HG02678 (cell line): Measurements from ENCODE around the gene IRAK2.
"Not testable (repeated sequence)": the region's sequence is repeated elsewhere in the genome, so short reads cannot be mapped to it uniquely, and the experiment has no call there.

Source experiments
- ATAC-seq: cut with Tn5 transposase; IDR thresholded peaks from one replicate; pipeline ENCODE4 v1.9.1; 2021; ENCODE audit warnings: mild to moderate bottlenecking, moderate library complexity; ENCODE audit not compliant: unreplicated experiment

Gene IRAK2

DNA sequence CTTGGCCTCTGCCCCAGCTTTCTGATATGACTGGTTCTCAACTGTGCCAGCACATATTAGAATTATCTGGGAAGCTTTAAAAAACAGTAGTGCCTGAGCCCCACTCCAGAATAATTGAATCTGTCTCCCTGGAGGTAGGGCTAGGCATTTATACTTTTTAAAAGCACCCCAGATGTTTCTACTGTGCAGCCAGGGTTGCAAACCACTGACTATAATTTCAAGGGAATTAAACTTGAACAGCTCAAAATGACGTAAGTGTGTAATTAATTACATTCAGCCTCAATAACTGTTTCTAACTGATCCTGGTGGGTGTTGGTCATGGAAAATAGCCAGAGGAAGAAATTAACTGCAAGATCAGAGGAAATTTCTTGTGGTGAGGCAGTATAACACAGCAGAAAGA lies 4.4 kb upstream of the IRAK2 start:
- no peak for ATAC-seq

DNA sequence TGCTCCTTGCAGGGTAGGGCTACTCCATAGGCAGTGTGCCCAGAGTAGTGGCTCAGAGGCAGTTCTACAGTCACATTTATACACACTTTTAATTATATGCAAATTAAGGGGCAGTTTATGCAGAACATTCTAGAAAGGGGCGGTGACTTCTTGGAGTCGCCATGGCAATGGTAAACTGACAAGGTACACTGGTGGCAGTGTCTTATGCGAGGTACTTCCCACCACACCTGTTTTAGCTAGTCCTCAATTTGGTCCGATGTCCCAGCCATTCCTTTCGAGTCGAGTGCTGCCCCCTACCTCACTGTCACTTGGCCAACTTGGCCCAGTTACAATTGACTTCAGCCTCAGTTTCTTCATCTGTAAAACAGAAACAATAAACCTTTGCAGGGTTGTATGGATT lies 3.8 kb upstream of the IRAK2 start:
- no peak for ATAC-seq

DNA sequence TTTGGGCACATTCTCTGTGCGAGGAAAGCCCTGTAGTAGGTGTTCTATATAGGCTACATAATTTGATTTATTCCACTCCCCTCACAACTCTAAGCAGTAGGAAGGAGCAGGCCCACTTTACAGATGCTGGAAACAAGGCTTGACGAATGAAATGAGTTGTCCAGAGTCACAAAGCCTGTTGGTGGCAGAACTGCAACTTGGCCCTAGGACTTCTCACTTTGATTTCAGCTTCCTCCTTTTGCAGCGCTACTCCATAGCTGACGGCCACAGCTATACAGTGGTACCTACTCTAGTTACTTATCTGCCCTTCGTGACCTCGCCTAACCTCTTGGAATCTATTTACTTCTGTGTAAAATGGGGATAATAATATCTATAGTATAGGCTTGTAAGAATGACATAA lies 2.5 kb upstream of the IRAK2 start:
- no peak for ATAC-seq

DNA sequence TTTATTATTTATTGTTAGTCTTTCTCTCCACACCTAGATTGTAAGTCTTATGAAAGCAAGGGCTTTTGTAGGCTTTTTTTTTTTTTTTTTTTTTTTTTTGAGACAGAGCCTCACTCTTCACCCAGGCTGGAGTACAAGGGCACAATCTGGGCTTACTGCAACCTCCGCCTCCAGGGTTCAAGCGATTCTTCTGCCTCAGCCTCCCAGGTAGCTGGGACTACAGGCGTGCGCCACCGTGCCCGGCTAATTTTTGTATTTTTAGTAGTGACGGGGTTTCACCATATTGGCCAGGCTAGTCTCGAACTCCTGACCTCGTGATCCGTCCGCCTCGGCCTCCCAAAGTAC lies 546 bp upstream of the IRAK2 start:
- ATAC-seq = not testable (repeated sequence)

DNA sequence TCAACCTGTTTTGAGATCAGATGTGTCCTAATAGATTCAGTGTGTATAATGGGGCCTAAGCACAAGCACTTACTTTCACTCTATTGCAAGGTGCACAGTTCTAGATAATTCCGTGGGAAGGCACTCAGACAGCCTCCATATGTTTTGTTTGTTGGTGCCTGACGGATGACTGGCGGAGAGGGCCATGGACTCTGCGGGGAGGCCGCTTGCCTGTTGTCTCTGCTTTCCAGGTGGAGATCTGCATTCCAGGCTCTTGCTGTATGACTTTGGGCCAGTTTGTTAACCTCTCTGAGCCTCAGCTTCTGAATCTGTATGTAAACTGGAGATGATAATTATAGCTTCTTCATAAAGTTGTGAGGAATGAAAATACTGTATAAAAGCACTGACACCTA lies 1.5 kb downstream of the IRAK2 start:
- ATAC-seq = no peak

DNA sequence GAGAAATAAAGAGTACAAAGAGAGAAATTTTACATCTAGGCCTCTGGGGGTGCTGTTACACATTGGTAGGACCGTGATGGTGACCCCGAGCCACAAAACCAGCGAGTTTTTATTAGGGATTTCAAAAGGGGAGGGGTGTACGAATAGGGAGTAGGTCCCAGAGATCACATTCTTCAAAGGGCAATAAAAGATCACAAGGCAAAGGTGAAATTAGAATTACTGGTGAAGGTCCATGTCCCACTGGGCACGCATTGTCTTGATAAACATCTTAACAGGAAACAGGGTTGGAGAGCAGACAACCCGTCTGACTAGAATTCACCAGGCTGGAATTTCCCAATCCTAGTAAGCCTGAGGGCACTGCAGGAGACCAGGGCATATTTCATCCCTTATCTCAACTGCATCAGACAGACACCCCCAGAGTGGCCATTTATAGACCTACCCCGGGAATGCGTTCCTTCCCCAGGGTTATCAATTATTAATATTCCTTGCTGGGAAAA lies 4.3 kb downstream of the IRAK2 start:
- ATAC-seq = no peak

DNA sequence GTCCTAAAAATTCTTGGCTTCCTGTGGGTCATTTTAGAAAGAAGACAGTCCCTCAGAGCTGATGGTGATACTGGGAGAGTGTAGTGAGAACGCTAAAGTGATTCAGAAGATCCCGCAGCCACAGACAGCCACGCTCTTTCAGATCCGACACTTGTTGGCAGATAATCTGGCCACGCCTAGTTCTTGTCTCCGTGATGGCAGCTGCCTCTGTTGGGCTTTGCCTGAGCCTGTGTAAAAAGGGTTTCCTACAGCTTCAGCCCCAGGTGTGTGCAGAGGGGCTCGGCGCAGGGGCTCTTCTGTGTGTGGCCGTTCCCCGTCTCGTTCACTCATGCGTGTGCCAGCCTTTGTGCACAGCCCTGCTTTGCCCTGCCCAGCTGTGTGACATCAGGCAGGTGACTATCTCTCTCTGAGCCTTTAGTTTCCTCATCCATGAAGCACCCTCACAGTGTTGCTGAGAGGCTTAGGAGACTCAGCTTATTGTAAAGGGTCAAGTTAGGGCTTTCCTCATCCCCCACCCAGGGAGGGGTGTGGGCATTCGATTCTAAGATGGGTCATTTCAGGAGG lies 6.3 kb downstream of the IRAK2 start:
- ATAC-seq = no peak

DNA sequence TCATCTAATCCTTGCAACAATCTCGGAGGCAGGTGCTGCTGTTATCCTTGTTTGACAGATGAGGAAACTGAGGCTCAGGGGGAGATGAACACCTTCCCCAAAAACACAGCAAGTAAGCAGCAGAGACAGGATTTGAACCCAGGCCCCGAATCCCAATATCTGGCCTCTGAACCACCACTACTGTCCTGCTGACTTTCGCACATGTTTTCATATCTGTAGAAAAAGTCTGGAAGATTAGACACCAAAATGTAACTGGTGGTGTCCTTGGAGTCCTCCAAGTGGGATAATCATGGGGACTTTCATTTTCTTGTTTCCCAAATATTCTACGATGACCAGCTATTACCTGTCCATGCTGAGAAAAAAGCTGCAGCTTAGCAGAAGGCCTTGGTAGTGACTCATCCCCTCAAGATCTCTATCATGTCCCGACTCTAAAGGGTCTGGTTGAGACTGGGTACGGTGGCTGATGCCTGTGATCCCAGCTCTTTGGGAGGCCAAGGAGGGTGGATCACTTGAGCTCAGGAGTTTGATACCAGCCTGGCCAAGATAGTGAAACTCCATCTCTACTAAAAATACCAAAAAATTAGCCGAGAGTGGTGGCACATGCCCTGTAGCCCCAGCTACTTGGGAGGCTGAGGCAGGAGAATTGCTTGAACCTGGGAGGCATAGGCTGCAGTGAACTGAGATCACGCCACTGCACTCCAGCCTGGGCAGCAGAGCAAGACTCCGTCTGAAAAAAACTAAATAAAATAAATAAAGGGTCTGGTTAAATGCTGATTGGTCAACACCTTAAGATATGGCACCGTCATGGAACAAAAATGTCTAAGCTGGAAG lies 8.6 kb downstream of the IRAK2 start:
- ATAC-seq = no peak

DNA sequence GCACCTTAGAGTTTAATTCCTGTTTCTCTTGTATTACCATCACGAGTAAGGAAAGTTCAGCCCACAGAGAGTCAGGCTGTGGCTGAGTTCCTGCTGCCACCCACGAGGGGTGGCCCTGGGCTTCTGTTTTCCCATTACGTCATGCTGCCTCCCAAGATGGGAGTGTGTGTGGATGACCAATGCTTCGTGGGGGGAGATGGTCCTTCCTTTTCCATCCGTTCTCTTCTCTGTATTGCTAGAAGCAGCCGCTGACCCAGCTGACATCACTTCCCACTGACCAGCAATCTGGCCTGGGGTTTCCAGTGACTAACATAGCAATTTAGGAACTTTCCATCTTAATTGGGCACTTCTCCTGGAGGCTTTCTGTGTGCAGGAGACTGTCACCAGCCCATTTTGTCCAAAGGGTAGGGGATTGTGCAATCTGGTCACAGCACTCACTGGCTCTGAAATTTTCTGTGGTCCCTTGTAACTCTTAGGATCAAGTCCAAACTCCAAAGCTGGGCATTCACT lies 9.3 kb downstream of the IRAK2 start:
- ATAC-seq = peak; percentile 57

DNA sequence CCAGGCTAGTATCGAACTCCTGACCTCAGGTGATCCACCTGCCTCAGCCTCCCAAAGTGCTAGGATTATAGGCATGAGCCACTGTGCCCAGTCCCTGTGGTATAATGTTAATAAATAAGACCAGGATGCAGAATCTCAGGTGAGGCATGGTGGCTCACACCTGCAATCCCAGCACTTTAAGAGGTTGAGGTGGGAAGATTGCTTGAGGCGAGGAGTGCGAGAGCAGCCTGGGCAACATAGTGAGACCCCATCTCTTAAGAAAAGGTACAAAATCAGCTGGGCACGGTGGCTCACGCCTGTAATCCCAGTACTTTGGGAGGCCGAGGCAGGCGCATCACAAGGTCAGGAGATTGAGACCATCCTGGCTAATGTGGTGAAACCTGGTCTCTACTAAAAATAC lies 10.6 kb downstream of the IRAK2 start:
- not testable (repeated sequence) for ATAC-seq

DNA sequence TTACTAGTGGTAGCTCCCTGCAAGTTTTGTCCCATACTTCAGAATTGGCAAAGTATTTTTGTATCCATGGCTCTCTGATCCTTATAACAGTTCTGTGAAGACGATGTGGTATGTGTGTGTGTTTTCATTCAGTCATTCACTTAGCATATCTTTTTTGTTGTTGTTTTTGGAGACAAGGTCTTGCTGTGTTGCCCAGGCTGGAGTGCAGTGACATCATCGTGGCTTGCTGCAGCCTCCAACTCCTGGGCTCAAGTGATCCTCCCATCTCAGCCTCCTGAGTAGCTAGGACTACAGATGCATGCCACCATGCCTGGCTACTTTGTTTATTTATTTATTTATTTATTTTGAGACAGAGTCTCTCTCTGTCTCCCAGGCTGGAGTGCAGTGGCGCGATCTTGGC lies 11.4 kb downstream of the IRAK2 start:
- not testable (repeated sequence) for ATAC-seq

DNA sequence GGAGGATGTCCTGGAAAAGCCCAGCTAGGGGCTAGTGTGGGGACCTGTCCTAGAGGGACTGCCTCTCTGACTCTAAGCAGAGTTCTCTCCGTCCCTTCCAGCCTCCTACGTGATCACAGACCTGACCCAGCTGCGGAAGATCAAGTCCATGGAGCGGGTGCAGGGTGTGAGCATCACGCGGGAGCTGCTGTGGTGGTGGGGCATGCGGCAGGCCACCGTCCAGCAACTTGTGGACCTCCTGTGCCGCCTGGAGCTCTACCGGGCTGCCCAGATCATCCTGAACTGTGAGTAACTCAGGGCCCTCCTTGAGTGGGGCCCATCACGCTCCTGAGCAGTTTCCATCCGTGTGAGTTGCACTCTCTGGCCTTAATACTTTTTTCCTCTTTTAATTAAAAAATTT lies 13.0 kb downstream of the IRAK2 start:
- ATAC-seq = no peak

DNA sequence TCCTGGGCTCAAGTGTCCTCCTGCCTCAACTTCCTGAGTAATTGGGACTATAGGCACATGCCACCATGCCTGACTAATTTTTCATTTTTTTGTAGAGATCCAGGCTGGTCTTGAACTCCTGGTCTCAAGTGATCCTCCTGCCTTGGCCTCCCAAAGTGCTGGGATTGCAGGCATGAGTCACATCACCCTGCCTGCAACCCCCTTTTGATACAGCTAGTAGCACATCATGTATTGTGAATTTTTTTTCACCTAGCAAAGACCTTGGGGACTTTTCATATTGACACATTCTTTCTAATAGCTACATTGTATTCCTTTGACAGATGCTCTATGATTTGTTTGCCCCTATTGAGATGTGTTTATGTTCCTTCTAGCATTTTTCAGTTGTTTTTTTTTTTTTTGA lies 14.2 kb downstream of the IRAK2 start:
- ATAC-seq = no peak

DNA sequence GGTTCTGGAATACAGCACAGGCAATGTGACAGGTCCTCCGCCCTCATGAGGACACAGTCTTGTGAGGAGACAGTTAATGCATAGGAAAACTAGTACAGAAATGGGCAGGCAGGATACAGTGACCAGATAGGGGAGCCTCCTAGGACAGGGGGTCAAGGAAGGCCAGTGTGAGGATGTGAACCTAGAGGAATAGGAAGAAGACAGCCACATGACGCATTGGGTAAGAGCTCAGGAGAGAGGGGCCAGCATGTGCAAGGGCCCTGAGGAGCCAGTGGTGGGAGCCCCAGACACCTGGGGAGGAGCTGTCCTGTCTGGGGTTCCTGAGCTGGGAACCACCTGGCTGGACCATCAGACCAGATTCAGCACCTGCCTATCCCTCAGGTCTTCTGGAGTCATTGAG lies 15.6 kb downstream of the IRAK2 start:
- no peak for ATAC-seq

DNA sequence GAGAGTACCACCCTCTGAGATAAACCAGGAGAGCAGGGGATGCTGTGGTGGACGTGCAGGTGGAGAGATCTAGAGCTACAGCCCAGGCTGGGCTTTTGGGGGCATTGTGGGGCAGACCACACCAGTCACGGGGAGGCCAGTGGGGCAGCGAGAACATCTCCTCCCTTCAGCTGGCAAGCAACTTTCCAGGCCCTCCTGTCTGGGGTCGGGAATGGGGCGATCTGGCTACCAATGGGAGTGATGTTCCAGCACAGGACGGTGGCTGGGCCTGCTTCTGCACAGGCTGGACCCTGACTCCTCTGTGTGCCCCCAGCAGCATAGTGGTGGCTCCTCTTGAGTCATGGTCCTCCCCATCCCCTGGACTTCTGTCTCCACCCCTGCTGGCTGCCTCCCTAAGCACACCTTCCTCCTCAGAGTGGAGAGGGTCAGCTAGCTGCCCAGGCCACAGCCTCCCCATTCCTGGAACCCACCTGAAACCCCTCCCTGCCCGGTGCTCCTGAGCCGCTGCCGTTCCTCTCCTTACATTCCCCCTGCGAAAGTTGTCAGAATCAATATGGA lies 16.1 kb downstream of the IRAK2 start:
- ATAC-seq = no peak

DNA sequence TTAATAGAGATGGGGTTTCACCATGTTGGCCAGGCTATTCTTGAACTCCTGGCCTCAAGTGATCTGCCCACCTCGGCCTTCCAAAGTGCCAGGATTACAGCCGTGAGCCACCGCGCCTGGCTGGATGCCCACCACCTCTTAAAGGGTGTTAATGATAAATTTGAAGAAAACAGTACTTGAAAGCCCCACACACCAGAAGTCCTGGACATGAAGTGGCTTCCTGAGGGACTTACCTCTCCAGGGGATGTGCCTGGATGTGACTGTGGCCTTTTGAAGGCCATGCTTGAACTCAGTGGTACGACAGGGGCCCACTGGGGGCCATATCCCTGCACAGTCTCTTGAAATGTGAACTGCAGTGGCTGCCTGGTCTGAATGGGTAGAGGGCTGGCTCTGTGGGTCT lies 18.2 kb downstream of the IRAK2 start:
- ATAC-seq = no peak

DNA sequence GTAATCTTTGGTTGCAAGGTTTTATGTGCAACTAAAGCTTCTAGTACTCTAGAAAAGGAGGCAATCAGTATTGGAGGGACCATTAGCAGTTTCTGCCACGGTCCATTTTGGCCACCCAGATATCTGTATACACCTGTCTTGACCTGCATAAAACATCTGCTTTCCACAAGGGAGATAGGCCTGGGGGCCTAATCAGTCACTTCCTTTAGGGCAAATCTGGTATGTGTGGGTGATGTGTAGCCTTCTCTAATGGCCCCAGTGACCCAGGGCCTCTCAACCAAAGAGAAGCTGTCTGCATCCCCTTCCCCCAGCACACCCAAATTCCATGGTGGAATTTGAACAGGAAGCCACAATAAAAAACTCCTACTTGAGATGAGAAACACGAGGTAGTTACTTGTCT lies 19.5 kb downstream of the IRAK2 start:
- ATAC-seq = no peak

DNA sequence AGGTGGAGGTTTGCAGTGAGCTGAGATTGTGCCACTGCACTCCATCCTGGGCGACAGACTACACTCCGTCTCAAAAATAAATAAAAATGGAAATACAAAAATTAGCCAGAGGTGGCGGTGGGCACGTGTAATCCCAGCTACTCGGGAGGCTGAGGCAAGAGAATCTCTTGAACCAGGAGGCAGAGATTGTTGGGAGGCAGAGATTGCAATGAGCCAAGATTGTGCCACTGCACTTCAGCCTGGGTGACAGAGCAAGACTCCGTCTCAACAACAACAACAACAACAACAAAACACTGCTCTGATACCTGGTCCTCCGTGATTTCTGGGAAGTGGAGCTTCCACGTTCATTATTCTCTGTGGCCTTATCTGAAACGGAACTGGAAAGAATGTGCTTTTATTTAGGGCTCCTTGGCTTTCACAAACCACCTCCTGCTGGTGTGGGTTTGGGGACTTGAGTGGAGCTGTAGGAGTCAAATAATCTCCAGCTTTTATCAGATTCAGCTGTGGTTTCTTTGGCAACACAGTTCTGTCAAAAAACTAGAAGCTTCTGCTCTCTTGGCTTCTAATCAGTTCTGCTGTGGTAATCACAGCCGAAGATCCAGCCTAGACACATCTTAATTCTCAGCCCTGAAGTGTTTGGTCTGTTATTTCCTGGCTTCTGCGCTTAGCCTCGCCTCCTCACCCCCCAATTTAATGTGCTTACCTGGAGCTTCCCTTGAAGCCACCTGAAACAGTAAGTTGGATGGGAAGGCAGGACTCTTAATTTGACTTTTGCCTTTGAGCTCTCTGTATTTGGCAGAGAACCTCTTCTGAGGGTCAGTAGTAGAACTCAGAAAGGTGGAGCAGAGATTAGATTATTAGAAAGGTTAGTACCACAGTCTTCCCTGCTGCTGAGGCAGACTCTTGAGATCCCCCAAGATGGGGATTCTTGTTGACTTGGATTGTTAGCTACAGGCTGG lies 21.4 kb downstream of the IRAK2 start:
- ATAC-seq = no peak

DNA sequence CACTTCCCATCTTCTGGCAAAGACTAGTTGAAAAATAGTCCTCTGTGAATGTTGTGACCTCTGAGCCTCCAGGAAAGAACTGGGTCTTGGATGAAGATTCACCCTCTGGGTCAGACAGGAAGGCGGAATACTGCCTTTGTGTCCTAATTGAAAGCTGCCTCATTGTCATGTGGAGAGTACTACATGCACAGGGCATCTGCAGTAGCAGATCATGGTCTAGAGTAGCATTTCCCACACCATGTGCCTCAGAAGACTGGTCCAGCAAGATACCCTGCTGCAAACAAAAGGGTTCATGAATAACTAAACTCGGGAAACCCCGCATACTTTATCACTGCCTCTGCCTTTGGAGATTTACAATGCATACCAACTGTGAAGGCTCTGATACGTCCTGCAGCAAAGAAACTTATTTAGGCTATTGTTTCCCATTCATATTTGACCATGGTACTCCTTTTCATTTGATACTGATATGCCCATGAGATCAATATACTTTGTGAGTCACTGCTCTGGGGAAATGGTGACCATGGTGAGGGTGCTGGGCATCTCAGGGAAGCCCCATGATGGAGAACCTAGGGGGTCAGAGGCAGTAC lies 22.7 kb downstream of the IRAK2 start:
- no peak for ATAC-seq

DNA sequence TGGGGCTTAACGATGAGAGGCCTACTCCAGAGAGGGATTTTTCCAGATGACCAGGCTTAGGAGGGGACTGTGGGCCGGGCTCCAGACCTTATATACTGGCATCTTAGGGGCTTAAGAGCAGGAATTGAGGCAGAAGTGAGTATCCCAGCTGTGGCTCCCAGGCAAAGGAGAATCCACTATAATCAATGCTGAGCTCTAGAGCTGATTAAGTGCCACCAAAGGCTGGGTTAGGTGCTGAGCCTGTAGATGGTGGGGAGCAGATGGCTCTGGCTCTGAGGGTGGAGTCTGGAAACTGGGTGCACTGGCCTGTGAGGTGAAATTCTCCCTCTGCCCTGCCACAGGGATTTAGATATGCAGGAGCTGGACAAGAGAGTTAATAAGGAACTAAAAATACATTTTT lies 23.2 kb downstream of the IRAK2 start:
- no peak for ATAC-seq
